Smooth muscle cell (in vitro differentiated cells): ENCODE measurements around the gene TRIM40. TPM values are rescaled to one million over a fixed set of nuclear protein-coding genes. Genes with fewer than 3 reads are reported as not detected.

Experiments
- DNase-seq: peaks from one replicate; lab custom pipeline; 2025; ENCODE audit not compliant: unreplicated experiment; lab: John Stamatoyannopoulos, UW
- H2AFZ ChIP-seq: fragments of 200-600 bp; sonication (generic); 2 replicates; pipeline ENCODE4 v1.6.0; 2016; ENCODE audit warnings: antibody characterized with exemption, low read depth, mild to moderate bottlenecking
- H3F3A ChIP-seq: fragments of 200-600 bp; sonication (generic); 2 replicates; pipeline ENCODE4 v1.6.0; 2017; ENCODE audit warnings: antibody characterized with exemption, low read depth
- H3K27ac ChIP-seq: fragments of 200-600 bp; sonication (generic); 2 replicates; pipeline ENCODE4 v1.5.1; 2016; ENCODE audit warnings: low read depth, mild to moderate bottlenecking
- H3K27me3 ChIP-seq: fragments of 200-600 bp; sonication (generic); 2 replicates; pipeline ENCODE4 v1.6.1; 2016; ENCODE audit warnings: low read depth, mild to moderate bottlenecking
- H3K36me3 ChIP-seq: fragments of 200-600 bp; sonication (generic); 2 replicates; pipeline ENCODE4 v1.5.1; 2016; ENCODE audit warnings: low read depth
- H3K4me1 ChIP-seq: fragments of 200-600 bp; sonication (generic); 2 replicates; pipeline ENCODE4 v1.5.1; 2016; ENCODE audit warnings: low read depth
- H3K4me2 ChIP-seq: fragments of 200-600 bp; sonication (generic); 2 replicates; pipeline ENCODE4 v1.6.0; 2016; ENCODE audit warnings: mild to moderate bottlenecking
- H3K4me3 ChIP-seq: fragments of 200-600 bp; sonication (generic); 2 replicates; pipeline ENCODE4 v1.5.1; 2016; ENCODE audit warnings: mild to moderate bottlenecking
- H3K79me2 ChIP-seq: fragments of 200-600 bp; sonication (generic); 2 replicates; pipeline ENCODE4 v1.6.0; 2016; ENCODE audit warnings: low read depth, mild to moderate bottlenecking
- H3K9ac ChIP-seq: fragments of 200-600 bp; sonication (generic); 2 replicates; pipeline ENCODE4 v1.6.0; 2016; ENCODE audit warnings: low read depth
- H3K9me3 ChIP-seq: fragments of 200-600 bp; sonication (generic); replicated peaks from 2 replicates; pipeline ENCODE4 v1.5.1; 2016; ENCODE audit warnings: low read depth
- H4K20me1 ChIP-seq: fragments of 200-600 bp; sonication (generic); 2 replicates; pipeline ENCODE4 v1.6.0; 2016; ENCODE audit warnings: low read depth
- CTCF ChIP-seq: fragments of 200-600 bp; sonication (generic); IDR thresholded peaks from 2 replicates; pipeline ENCODE4 v1.5.1; 2017; ENCODE audit warnings: borderline replicate concordance, mild to moderate bottlenecking, antibody characterized with exemption; ENCODE audit not compliant: insufficient read depth, poor library complexity, severe bottlenecking
- WGBS: methylation state at CpG from one replicate; pipeline ENCODE4 v1.1.7; 2016; ENCODE audit warnings: low lambda C conversion rate; 5-methylcytosine and 5-hydroxymethylcytosine counted together
- polyA plus RNA-seq: library from polyadenylated mRNA; unstranded; fragments of >200 nt; fragmentation: Nextera tagmentation; extraction: Ambion mirVana; gene quantifications from 2 replicates; pipeline ENCODE4 v1.2.1, GENCODE V29; 2016
- total RNA-seq: library from RNA; depleted of rRNA; stranded (reverse); fragments of >200 nt; gene quantifications from 2 replicates; pipeline ENCODE4 v1.2.3, GENCODE V29; 2014

Gene TRIM40
- total and polyA plus RNA-seq, 2 experiments from 2014 or later: not detected

- H2AFZ ChIP-seq: no peak overlapping the region
- H3K9me3 ChIP-seq: no peaks in the 10 kb centered on the region
- no peaks in the 10 kb centered on the region for H4K20me1 ChIP-seq
- DNase-seq: no peak
- H3K4me1 ChIP-seq: no peaks in the 10 kb centered on the region
- H3K27ac ChIP-seq: no peak overlapping the region
- H3K79me2 ChIP-seq: no peaks in the 10 kb centered on the region
- TF ChIP-seq CTCF: no peak
- no peaks in the 10 kb centered on the region for H3K36me3 ChIP-seq
- peaks cover 48% of the 10 kb centered on the region for H3K27me3 ChIP-seq
- no peak overlapping the region for H3K4me3 ChIP-seq
- H3K4me2 ChIP-seq: no peak overlapping the region
- no peak overlapping the region for H3K9ac ChIP-seq
- no peaks in the 10 kb centered on the region for H3F3A ChIP-seq
- 90% methylated on average over 15 of the region's 17 CpGs for WGBS
Measured at GRCh38 chr6:30154061-30154460, 18.1 kb downstream of the TRIM40 start.

- H3K9me3 ChIP-seq: no peaks in the 10 kb centered on the region
- H3K4me1 ChIP-seq: no peaks in the 10 kb centered on the region
- no peak for TF ChIP-seq CTCF
- H3K36me3 ChIP-seq: no peaks in the 10 kb centered on the region
- no peak overlapping the region for H3K9ac ChIP-seq
- H3K4me3 ChIP-seq: no peak overlapping the region
- no peaks in the 10 kb centered on the region for H3F3A ChIP-seq
- H2AFZ ChIP-seq: no peak overlapping the region
- no peaks in the 10 kb centered on the region for H4K20me1 ChIP-seq
- H3K27me3 ChIP-seq: peaks cover 53% of the 10 kb centered on the region
- H3K4me2 ChIP-seq: no peak overlapping the region
- no peak overlapping the region for H3K27ac ChIP-seq
- H3K79me2 ChIP-seq: no peaks in the 10 kb centered on the region
- 58% methylated on average over 12 of the region's 12 CpGs for WGBS
- no peak for DNase-seq
Measured at GRCh38 chr6:30154709-30155519, 19.0 kb downstream of the TRIM40 start.

- no peak overlapping the region for H3K4me2 ChIP-seq
- peaks cover 51% of the 10 kb centered on the region for H3K27me3 ChIP-seq
- no peak overlapping the region for H3K4me3 ChIP-seq
- no peak overlapping the region for H2AFZ ChIP-seq
- no peaks in the 10 kb centered on the region for H3K9me3 ChIP-seq
- no peak overlapping the region for H3K9ac ChIP-seq
- DNase-seq: no peak
- WGBS: 94% methylated on average over 2 of the region's 2 CpGs
- no peaks in the 10 kb centered on the region for H3K79me2 ChIP-seq
- no peaks in the 10 kb centered on the region for H3K4me1 ChIP-seq
- no peaks in the 10 kb centered on the region for H3F3A ChIP-seq
- H3K36me3 ChIP-seq: no peaks in the 10 kb centered on the region
- TF ChIP-seq CTCF: no peak
- no peaks in the 10 kb centered on the region for H4K20me1 ChIP-seq
- H3K27ac ChIP-seq: no peak overlapping the region
Measured at GRCh38 chr6:30155520-30156261, 19.8 kb downstream of the TRIM40 start.

GRCh38 chr6:30156262-30156599 lies 20.3 kb downstream of the TRIM40 start:
- H2AFZ ChIP-seq: no peak overlapping the region
- 57% methylated on average over 4 of the region's 4 CpGs for WGBS
- peaks cover 46% of the 10 kb centered on the region for H3K27me3 ChIP-seq
- H3K79me2 ChIP-seq: no peaks in the 10 kb centered on the region
- no peak overlapping the region for H3K27ac ChIP-seq
- H3K4me1 ChIP-seq: no peaks in the 10 kb centered on the region
- no peaks in the 10 kb centered on the region for H3F3A ChIP-seq
- no peak overlapping the region for H3K4me2 ChIP-seq
- no peaks in the 10 kb centered on the region for H4K20me1 ChIP-seq
- H3K9ac ChIP-seq: no peak overlapping the region
- H3K36me3 ChIP-seq: no peaks in the 10 kb centered on the region
- DNase-seq: no peak
- H3K4me3 ChIP-seq: no peak overlapping the region
- H3K9me3 ChIP-seq: no peaks in the 10 kb centered on the region
- TF ChIP-seq CTCF: no peak
